Trophoblast cell (in vitro differentiated cells and primary cell): Measurements from ENCODE around the gene TBC1D12.
"Not testable (repeated sequence)": the region's sequence is repeated elsewhere in the genome, so short reads cannot be mapped to it uniquely, and the experiment has no call there.

Source experiments
- DNase-seq, 2 donors: peaks; one replicate each; pipeline ENCODE4 v3.0.0-alpha.2; 2016
- H2AFZ ChIP-seq: 2 replicates; pipeline ENCODE4 v1.6.1; 2013; ENCODE audit warnings: low read length, moderate library complexity, mild to moderate bottlenecking; ENCODE audit not compliant: insufficient read depth, poor library complexity
- H2AK5ac ChIP-seq: 2 replicates; pipeline ENCODE4 v1.6.1; 2013; ENCODE audit warnings: mild to moderate bottlenecking, low read length
- H2BK120ac ChIP-seq: 2 replicates; pipeline ENCODE4 v1.6.1; 2013; ENCODE audit warnings: low read length, mild to moderate bottlenecking, moderate library complexity; ENCODE audit not compliant: insufficient read depth, poor library complexity
- H2BK12ac ChIP-seq: 2 replicates; pipeline ENCODE4 v1.6.1; 2013; ENCODE audit warnings: mild to moderate bottlenecking, low read length, moderate library complexity
- H2BK5ac ChIP-seq: 2 replicates; pipeline ENCODE4 v1.6.1; 2013; ENCODE audit warnings: low read length, low read depth, moderate library complexity, mild to moderate bottlenecking; ENCODE audit not compliant: poor library complexity
- H3K14ac ChIP-seq: 2 replicates; pipeline ENCODE4 v1.6.1; 2013; ENCODE audit warnings: mild to moderate bottlenecking, low read length
- H3K18ac ChIP-seq: 2 replicates; pipeline ENCODE4 v1.6.1; 2013; ENCODE audit warnings: mild to moderate bottlenecking, low read length
- H3K23ac ChIP-seq: 2 replicates; pipeline ENCODE4 v1.6.1; 2013; ENCODE audit warnings: low read length
- H3K27ac ChIP-seq: 2 replicates; pipeline ENCODE4 v1.5.1; 2013; ENCODE audit warnings: low read depth, mild to moderate bottlenecking, inconsistent platforms, low read length, moderate library complexity
- H3K27me3 ChIP-seq: 2 replicates; pipeline ENCODE4 v1.6.1; 2013; ENCODE audit warnings: inconsistent platforms, mild to moderate bottlenecking, low read length, moderate library complexity; ENCODE audit not compliant: insufficient read depth
- H3K36me3 ChIP-seq, 2 experiments: 1 replicate in 1 of 2; 2 replicates in 1 of 2; pipeline ENCODE4 v1.6.1; 2013; ENCODE audit warnings: low read length in 2 of 2, mild to moderate bottlenecking in 2 of 2, moderate library complexity in 1 of 2; ENCODE audit not compliant: insufficient read depth in 2 of 2, control insufficient read depth in 1 of 2
- H3K4ac ChIP-seq: 2 replicates; pipeline ENCODE4 v1.6.1; 2013; ENCODE audit warnings: low read depth, mild to moderate bottlenecking, low read length, moderate library complexity
- H3K4me1 ChIP-seq, 2 experiments: 1 replicate in 1 of 2; 2 replicates in 1 of 2; pipeline ENCODE4 v1.6.1; 2013; ENCODE audit warnings: low read length in 2 of 2, mild to moderate bottlenecking in 2 of 2, moderate library complexity in 1 of 2; ENCODE audit not compliant: insufficient read depth in 2 of 2, control insufficient read depth in 1 of 2
- H3K4me2 ChIP-seq: 2 replicates; pipeline ENCODE4 v1.6.1; 2013; ENCODE audit warnings: inconsistent platforms, mild to moderate bottlenecking, low read length, moderate library complexity
- H3K4me3 ChIP-seq: 2 replicates; pipeline ENCODE4 v1.5.1; 2013; ENCODE audit warnings: mild to moderate bottlenecking, low read depth, low read length, inconsistent platforms
- H3K79me1 ChIP-seq: one replicate; pipeline ENCODE4 v1.6.1; 2013; ENCODE audit warnings: low read length
- H3K79me2 ChIP-seq: 2 replicates; pipeline ENCODE4 v1.6.1; 2013; ENCODE audit warnings: low read length, mild to moderate bottlenecking; ENCODE audit not compliant: control insufficient read depth, insufficient read depth, poor library complexity
- H3K9ac ChIP-seq: 2 replicates; pipeline ENCODE4 v1.6.1; 2013; ENCODE audit warnings: mild to moderate bottlenecking, low read length
- H3K9me3 ChIP-seq: 2 replicates; pipeline ENCODE4 v1.6.1; 2013; ENCODE audit warnings: low read depth, mild to moderate bottlenecking, control low read depth, inconsistent platforms, low read length; ENCODE audit not compliant: insufficient read depth
- H4K12ac ChIP-seq: 2 replicates; pipeline ENCODE4 v1.6.1; 2013; ENCODE audit warnings: low read depth, mild to moderate bottlenecking, low read length, moderate library complexity
- H4K8ac ChIP-seq: 2 replicates; pipeline ENCODE4 v1.6.1; 2013; ENCODE audit warnings: low read depth, mild to moderate bottlenecking, low read length, moderate library complexity
- H4K91ac ChIP-seq: one replicate; pipeline ENCODE4 v1.6.1; 2013; ENCODE audit warnings: low read depth, mild to moderate bottlenecking, low read length, moderate library complexity
- WGBS: extraction: QIAGEN DNeasy Blood & Tissue Kit; methylation state at CpG from one replicate; pipeline ENCODE4 v1.1.7; 2013; ENCODE audit warnings: missing lambda C conversion rate; ENCODE audit not compliant: insufficient read length, insufficient coverage; ENCODE audit errors: extremely low coverage; 5-methylcytosine and 5-hydroxymethylcytosine counted together

Gene TBC1D12

DNA sequence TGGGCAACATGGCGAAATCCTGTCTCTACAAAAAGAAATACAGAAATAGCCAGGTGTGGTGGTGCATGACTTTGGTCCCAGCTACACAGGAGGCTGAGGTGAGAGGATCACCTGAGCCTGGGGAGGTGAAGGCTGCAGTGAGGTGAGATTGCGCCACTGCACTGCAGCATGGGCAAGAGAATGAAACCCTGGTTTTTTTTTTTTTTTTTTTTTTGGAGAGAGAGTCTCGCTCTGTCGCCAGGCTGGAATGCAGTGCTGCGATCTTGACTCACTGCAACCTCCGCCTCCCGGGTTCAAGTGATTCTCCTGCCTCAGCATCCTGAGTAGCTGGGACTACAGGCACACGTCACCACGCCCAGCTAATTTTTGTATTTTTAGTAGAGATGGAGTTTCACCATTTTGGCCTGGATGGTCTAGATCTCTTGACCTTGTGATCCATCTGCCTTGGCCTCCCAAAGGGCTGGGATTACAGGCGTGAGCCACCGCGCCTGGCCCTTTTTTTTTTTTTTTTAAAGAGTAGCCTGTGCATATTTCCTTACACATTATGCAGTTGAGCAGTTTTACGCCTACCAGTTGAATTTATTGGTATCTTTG, 165.5 kb downstream of the TBC1D12 start:
- WGBS: no CpG with 5 or more reads among the region's 13 CpGs
- not testable (repeated sequence) for H3K4ac ChIP-seq, H4K12ac ChIP-seq, H2BK120ac ChIP-seq, H3K27me3 ChIP-seq, H3K4me1 ChIP-seq, H3K18ac ChIP-seq, H2BK12ac ChIP-seq, H3K27ac ChIP-seq, H3K9me3 ChIP-seq, H3K14ac ChIP-seq, H3K79me2 ChIP-seq, H4K8ac ChIP-seq, H3K79me1 ChIP-seq, H2BK5ac ChIP-seq, DNase-seq, H2AK5ac ChIP-seq, H4K91ac ChIP-seq, H3K9ac ChIP-seq, H3K4me3 ChIP-seq, H2AFZ ChIP-seq, H3K4me2 ChIP-seq, H3K23ac ChIP-seq
- H3K36me3 ChIP-seq: peaks cover 16 to 23% of the 10 kb centered on the region in 2 experiments

DNA sequence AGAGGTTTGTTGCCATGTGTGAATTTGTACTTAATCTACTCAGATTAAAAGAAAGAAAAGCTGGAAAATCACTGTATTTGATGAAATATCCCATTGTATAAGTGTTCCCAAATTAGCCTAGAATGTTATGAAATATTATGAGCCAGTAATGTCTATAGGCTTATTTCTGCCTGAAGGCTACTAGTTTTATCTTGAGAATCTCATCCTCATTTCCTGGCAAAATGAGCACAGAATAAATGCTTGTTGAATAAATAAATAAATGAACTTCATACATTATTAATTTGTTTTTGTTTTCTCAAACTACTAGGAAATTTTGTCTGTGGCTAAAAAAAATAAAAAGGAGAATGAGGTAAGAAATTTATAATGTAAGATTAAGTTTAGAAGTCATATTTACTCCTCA, 168.7 kb downstream of the TBC1D12 start:
- H3K4me2 ChIP-seq: no peak overlapping the region
- H4K8ac ChIP-seq: no peak overlapping the region
- H2BK12ac ChIP-seq: no peak overlapping the region
- no peaks in the 10 kb centered on the region for H3K27me3 ChIP-seq
- no peak overlapping the region for H2BK120ac ChIP-seq
- H3K23ac ChIP-seq: no peak overlapping the region
- no peak overlapping the region for H3K14ac ChIP-seq
- H3K27ac ChIP-seq: no peak overlapping the region
- H2AFZ ChIP-seq: no peak overlapping the region
- no peaks in the 10 kb centered on the region for H3K4me1 ChIP-seq
- DNase-seq: no peak
- H2AK5ac ChIP-seq: no peak overlapping the region
- H3K79me1 ChIP-seq: no peaks in the 10 kb centered on the region
- no peaks in the 10 kb centered on the region for H3K9me3 ChIP-seq
- no peaks in the 10 kb centered on the region for H3K79me2 ChIP-seq
- no peak overlapping the region for H4K12ac ChIP-seq
- no peak overlapping the region for H3K18ac ChIP-seq
- H3K9ac ChIP-seq: no peak overlapping the region
- H2BK5ac ChIP-seq: no peak overlapping the region
- no peak overlapping the region for H3K4me3 ChIP-seq
- no peak overlapping the region for H4K91ac ChIP-seq
- no peak overlapping the region for H3K4ac ChIP-seq
- peaks cover 13 to 21% of the 10 kb centered on the region in 2 experiments for H3K36me3 ChIP-seq

DNA sequence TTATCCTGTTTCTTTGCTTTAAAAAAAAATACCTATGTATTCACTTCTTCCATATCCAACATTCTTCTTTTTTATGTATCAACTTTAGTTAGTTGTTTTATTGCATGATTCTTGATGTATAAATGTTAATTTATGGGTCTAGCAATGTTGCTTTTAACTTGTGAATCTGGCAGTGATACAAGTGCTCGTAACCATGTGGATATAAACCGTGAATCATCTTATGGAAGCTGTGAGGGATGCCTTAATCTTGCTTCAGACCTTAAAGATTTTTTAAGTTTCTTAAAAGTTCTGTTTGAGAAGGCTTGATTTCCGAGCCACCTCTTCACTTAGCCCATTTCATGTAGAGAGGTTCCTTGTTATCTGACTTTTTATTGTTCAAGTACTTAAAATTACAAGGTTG, 169.2 kb downstream of the TBC1D12 start:
- no peak overlapping the region for H4K91ac ChIP-seq
- no peak overlapping the region for H3K9ac ChIP-seq
- H3K18ac ChIP-seq: no peak overlapping the region
- H3K4me3 ChIP-seq: no peak overlapping the region
- no peaks in the 10 kb centered on the region for H3K4me1 ChIP-seq
- H3K79me1 ChIP-seq: no peaks in the 10 kb centered on the region
- H3K23ac ChIP-seq: no peak overlapping the region
- H2BK120ac ChIP-seq: no peak overlapping the region
- H3K36me3 ChIP-seq: peaks cover 14 to 22% of the 10 kb centered on the region in 2 experiments
- H3K27ac ChIP-seq: no peak overlapping the region
- H3K14ac ChIP-seq: no peak overlapping the region
- no peaks in the 10 kb centered on the region for H3K79me2 ChIP-seq
- H3K27me3 ChIP-seq: no peaks in the 10 kb centered on the region
- no peak overlapping the region for H2AK5ac ChIP-seq
- no peak overlapping the region for H3K4me2 ChIP-seq
- H2BK12ac ChIP-seq: no peak overlapping the region
- no peaks in the 10 kb centered on the region for H3K9me3 ChIP-seq
- no peak overlapping the region for H4K12ac ChIP-seq
- H3K4ac ChIP-seq: no peak overlapping the region
- H2BK5ac ChIP-seq: no peak overlapping the region
- no peak overlapping the region for H2AFZ ChIP-seq
- H4K8ac ChIP-seq: no peak overlapping the region
- WGBS: no CpG with 5 or more reads among the region's 3 CpGs
- DNase-seq: no peak

DNA sequence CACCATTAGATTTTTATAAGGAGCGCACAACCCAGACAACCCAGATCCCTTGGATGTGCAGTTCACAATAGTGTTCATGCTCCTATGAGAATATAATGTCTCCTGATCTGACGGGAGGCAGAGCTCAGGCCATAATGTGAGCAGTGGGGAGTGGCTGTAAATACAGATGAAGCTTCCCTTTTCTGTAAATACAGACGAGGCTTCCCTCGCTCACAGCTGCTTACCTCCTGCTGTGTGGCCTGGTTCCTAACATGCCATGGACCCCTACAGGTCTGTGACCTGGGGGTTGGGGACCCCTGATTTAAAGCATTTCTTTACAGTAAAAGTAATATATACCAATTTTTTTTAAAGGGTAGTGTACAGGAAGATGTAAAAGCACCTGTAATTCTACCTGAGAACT, 176.4 kb downstream of the TBC1D12 start:
- Histone ChIP-seq H4K91ac (no peak overlapping the region), H3K79me1 (no peaks in the 10 kb centered on the region), H3K79me2 (no peaks in the 10 kb centered on the region), H4K8ac (no peak overlapping the region), H2AFZ (no peak overlapping the region), H3K23ac (no peak overlapping the region), H2BK120ac (no peak overlapping the region), H3K9ac (no peak overlapping the region), H3K4me1 (no peaks in the 10 kb centered on the region), H3K4me2 (no peak overlapping the region), H3K27ac (no peak overlapping the region), H3K27me3 (no peaks in the 10 kb centered on the region), H4K12ac (no peak overlapping the region), H2AK5ac (no peak overlapping the region), H3K14ac (no peak overlapping the region), H3K4ac (no peak overlapping the region), H3K18ac (no peak overlapping the region), H2BK12ac (no peak overlapping the region), H2BK5ac (no peak overlapping the region), H3K4me3 (no peak overlapping the region), H3K36me3 (peaks cover 6 to 13% of the 10 kb centered on the region in 2 experiments), H3K9me3 (no peaks in the 10 kb centered on the region)
- no peak for DNase-seq
- WGBS: no CpG with 5 or more reads among the region's 4 CpGs
